IPS-15b (cell line): ENCODE data around the gene TRIM43B.
"Not testable (repeated sequence)": the region's sequence is repeated elsewhere in the genome, so short reads cannot be mapped to it uniquely, and the experiment has no call there.

Experiments used
- H3K27me3 ChIP-seq: one replicate; pipeline ENCODE4 v1.6.1; 2013; ENCODE audit warnings: low read length; ENCODE audit not compliant: control insufficient read depth, insufficient read depth
- H3K36me3 ChIP-seq: one replicate; pipeline ENCODE4 v1.6.1; 2013; ENCODE audit warnings: low read length; ENCODE audit not compliant: control insufficient read depth, insufficient read depth
- H3K4me1 ChIP-seq: one replicate; pipeline ENCODE4 v1.6.1; 2013; ENCODE audit warnings: mild to moderate bottlenecking, low read length; ENCODE audit not compliant: control insufficient read depth, insufficient read depth
- H3K4me3 ChIP-seq: one replicate; pipeline ENCODE4 v1.5.1; 2013; ENCODE audit warnings: low read depth, low read length
- H3K9ac ChIP-seq: one replicate; pipeline ENCODE4 v1.6.1; 2013; ENCODE audit warnings: low read depth, mild to moderate bottlenecking, low read length
- H3K9me3 ChIP-seq: one replicate; pipeline ENCODE4 v1.6.1; 2013; ENCODE audit warnings: mild to moderate bottlenecking, low read length; ENCODE audit not compliant: control insufficient read depth, insufficient read depth

The TRIM43B gene

GRCh38 chr2:95429748-95430467 is 54.6 kb downstream of the TRIM43B start:
- H3K27me3 ChIP-seq, H3K36me3 ChIP-seq, H3K4me1 ChIP-seq, H3K9ac ChIP-seq, H3K4me3 ChIP-seq, H3K9me3 ChIP-seq: not testable (repeated sequence)

DNA sequence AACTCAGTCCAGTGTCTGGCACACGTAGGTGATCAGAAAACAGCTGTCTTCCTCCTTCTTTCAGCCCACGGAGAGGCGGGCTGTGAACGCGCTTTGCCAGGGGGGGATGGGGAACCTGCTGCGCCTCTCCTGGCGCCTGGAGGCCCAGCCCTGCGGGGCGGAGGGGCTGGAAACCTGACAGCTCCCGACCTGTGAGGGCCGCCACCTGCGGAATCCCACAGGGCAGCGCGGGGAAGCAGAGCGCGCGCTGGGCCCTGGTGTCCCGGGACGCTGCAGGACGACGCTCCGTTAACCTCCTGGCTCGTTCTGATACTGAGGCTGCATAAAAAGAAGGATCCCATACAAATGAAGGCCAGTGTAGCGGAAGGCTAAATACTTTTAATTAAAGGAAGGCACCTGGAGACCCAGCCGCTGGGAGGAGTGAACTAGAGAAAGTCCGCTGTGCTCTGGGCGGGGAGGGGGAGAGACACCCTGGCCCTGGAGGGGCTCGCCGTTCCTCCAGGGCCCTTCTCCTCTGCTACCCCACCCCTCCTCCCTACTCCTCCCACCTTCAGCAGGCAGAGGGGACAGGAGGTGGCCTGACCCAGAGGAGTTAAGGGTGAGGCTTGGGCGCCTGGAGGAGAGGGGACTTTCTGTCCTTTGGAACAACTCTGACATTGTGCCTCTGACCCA is 57.2 kb downstream of the TRIM43B start:
- not testable (repeated sequence) for H3K27me3 ChIP-seq, H3K4me3 ChIP-seq, H3K9ac ChIP-seq, H3K36me3 ChIP-seq, H3K4me1 ChIP-seq, H3K9me3 ChIP-seq
